HG02884 (cell line): ENCODE results near the gene KIF26B.
"Not testable (repeated sequence)": the region's sequence is repeated elsewhere in the genome, so short reads cannot be mapped to it uniquely, and the experiment has no call there.

Experiments used
- ATAC-seq: cut with Tn5 transposase; IDR thresholded peaks from one replicate; pipeline ENCODE4 v1.9.1; 2021; ENCODE audit warnings: mild to moderate bottlenecking, moderate library complexity; ENCODE audit not compliant: unreplicated experiment

KIF26B gene

DNA sequence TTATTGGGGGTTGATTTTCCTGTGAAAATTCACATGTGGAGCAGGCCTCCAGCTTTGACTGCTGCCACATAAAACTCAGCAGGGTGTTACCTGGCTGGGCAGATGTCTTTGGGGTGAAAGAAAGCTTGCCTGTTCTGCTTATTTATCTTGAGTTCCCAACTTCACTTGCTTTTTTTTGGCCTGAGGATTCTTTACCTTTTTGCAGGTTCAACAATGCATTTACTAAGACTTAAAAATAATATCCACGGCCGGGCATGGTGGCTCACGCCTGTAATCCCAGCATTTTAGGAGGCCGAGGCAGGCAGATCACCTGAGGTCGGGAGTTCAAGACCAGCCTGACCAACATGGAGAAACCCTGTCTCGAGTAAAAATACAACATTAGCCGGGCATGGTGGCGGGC is 509.1 kb downstream of the KIF26B start:
- no peak for ATAC-seq

- no peak for ATAC-seq
Observed at GRCh38 chr1:245666412-245666811, 511.6 kb downstream of the KIF26B start.

DNA sequence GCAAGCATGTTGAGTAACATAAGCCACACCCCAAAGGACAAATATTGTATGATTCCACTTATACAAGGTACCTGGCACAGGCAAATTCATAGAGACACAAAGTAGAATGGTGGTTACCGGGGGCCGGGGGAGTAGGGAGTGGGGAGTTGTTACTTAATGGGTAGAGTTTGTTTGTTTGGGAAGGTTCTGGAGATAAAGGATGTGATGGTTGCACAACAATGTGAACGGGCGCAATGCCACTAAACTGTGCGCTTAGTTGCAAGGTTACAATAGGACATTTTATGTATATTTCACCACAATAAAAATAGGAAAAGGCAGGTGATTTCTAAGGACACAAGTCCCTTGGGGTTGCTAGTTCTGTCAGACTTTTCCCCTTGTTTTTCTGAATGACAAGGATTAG is 516.6 kb downstream of the KIF26B start:
- no peak for ATAC-seq

- no peak for ATAC-seq
Observed at GRCh38 chr1:245671966-245672767, 517.4 kb downstream of the KIF26B start.

DNA sequence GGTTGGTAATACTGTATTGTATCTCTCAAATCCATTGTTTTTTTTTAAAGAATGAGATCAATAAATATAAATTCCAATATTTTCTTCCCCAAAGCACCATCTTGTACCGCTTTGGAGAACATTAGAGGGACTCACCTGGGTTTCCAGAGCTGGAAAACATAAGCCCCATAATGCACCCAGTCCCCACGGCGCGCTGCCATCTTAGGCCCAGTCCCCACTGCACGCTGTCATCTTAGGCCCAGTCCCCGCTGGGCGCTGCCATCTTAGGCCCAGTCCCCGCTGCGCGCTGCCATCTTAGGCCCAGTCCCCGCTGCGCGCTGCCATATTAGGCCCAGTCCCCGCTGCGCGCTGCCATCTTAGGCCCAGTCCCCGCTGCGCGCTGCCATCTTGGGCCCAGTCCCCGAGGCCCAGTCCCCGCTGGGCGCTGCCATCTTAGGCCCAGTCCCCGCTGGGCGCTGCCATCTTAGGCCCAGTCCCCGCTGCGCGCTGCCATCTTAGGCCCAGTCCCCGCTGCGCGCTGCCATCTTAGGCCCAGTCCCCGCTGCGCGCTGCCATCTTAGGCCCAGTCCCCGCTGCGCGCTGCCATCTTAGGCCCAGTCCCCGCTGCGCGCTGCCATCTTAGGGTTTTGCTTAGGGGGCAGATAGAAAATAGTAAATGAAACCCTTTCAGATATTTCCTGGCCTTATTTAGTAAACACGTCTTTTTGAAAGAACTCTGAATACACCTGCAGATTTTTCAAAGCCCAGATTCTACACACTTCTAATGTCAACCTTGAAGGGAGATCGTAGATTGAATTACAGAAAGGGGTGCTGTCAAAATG is 518.3 kb downstream of the KIF26B start:
- not testable (repeated sequence) for ATAC-seq

GRCh38 chr1:245673881-245674414 is 519.2 kb downstream of the KIF26B start:
- peak; percentile 76 for ATAC-seq

GRCh38 chr1:245677461-245678240 is 522.9 kb downstream of the KIF26B start:
- ATAC-seq = no peak

DNA sequence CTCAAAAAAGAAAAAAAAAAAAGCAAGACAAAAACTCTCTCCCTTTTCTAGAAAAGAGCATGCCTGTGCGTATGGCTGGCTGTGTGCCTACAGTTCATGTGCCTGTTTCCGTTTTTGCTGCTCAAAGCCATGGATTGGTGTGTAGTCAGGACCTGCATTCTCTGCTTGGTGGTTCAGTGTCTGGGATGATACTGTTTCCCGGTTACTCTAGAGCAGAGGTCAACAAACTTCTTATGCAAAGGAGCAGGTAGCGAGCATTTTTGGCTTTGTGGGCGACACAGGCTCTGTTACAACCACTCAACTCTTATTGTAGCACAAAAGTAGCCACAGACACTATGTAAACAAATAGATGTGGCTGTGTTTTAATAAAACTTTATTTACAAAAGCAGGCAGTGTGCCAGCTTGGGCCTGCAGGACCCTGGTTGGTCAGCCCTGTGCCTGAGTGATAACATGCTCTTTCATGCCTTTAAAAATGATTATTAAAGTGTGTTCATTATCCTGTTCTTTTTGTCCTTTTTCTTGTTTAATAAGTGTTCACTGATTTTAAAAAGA is 524.2 kb downstream of the KIF26B start:
- ATAC-seq = no peak

DNA sequence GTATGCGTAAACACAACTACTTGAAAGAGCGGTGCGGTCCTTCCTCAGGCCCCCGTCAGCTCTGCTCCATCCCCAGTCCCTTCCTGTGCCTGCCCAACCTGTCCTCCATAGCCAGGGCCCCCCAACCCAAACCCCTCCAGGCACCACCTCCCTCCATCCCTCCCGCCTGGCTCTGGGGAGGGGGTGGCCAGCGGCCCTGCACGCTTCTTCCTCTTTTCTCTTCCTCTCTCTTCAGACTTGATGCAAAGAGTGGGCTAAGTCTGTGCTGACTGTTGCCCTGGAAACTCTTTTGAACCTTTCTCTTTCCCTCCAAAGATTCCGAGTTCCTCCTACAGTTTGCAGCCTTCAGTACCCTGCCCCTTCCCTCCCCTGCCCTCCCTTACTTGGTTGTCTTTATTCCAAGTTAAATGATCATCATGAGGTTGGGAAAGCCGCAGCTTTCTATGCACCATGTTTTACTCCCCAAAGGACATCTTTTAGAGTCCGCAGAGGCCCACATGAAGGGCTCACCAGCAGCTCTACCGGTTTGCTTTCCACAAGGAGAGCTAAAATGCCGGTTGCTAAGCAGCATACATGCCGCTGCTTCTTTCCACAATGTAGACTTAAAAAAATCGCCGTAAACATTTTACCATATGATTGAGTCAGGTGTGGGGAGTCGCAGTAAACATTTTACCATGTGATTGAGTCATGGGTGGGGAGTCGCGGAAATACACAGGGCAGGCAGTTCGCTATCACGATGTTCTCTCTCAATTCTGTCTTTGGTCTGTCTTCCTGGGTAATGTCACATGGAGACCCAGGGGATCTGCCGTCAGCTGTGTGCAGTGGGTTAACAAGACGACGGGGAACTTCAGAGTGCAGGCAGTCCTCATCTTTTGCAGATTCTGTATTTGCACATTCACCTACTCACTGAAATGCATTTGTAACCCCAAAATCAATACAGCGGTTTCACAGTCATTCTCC is 525.3 kb downstream of the KIF26B start:
- no peak for ATAC-seq

DNA sequence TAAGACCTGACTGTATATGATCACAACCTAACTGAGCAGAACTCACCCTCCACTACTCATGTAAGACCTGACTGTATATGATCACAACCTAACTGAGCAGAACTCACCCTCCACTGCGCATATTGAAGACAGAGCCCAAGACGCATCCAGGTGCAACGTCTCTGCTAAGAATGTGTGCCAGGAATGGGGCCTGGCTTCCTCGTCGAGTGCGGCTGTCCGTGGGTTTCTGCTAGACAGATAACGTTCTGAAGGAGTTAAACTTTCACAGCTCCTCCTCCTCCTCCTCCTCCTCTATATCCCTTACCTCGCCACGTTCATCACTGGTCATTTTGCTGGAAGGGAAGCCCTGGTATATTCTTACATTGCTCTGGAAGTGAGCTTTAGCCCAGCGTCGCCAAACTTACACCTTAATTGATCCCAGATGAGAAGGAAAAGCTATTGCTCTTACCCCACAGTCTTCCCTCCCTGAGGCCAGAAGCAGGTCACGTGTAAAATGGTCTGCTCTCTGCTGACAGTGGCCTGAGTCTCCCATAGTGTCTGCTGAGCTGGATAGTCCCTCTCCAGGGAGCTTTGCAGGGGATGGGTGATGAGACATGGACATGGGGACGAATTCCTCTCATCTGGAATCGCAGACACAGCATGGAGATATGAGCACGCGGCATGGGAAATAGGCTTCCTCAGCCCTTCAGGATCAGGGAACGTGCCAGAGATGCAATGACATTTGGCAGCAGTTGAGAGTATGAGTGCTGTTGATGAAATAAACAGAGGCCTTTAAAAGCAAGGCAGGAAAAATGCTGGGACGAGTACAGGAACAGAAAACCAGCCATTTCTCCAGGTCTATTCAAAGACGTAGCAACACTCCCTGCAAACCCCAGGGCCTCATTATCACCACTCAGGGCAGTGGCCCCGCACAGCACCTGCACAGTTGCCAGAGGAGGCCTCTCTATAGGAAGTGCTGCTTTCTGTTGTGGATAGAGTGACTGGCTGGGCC is 528.1 kb downstream of the KIF26B start:
- ATAC-seq = no peak

GRCh38 chr1:245683676-245684075 is 528.9 kb downstream of the KIF26B start:
- no peak for ATAC-seq

DNA sequence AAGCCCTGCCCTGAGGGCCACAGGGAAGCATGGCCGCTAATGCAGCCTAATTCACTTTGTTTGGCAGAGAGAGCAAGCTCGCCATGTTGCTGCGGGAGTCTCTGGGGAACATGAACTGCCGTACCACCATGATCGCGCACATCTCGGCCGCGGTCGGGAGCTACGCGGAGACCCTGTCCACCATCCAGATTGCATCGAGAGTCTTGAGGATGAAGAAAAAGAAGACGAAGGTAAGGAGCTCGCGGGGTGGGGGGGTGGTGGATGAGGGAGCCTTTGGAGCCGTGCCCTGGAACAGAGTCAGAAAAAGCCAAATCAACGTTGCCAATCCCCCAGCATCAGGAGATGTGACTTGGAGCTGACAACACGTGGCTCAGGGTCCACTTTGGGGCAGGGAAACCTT is 529.4 kb downstream of the KIF26B start:
- ATAC-seq = no peak

- no peak for ATAC-seq
Observed at GRCh38 chr1:245684571-245684970, 529.8 kb downstream of the KIF26B start.

DNA sequence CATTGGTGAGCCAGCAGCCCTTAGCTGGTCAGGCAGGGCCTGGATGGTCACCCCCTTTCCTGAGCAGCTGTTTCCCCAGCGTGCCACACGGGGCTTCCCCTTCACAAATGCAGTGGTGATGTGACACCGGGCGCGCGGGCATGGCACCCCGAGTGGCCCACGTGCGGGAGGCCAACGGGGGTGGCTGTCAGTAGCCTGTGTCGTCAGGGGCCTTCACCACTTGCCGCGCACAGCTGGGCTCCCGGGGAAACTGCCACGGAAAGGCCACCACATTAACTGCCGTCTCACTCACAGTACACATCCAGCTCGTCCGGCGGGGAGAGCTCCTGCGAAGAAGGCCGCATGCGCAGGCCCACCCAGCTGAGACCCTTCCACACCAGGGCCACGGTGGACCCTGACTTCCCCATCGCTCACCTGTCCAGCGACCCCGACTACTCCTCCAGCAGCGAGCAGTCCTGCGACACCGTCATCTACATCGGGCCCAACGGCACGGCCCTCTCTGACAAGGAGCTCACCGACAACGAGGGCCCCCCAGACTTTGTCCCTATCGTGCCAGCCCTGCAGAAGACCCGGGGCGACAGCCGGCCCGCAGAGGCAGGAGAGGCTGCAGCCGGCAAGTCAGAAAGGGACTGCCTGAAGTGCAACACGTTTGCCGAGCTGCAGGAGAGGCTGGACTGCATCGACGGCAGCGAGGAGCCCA is 530.5 kb downstream of the KIF26B start:
- ATAC-seq = no peak

GRCh38 chr1:245686006-245686405 is 531.2 kb downstream of the KIF26B start:
- no peak for ATAC-seq

GRCh38 chr1:245686446-245687030 is 531.8 kb downstream of the KIF26B start:
- ATAC-seq = no peak

DNA sequence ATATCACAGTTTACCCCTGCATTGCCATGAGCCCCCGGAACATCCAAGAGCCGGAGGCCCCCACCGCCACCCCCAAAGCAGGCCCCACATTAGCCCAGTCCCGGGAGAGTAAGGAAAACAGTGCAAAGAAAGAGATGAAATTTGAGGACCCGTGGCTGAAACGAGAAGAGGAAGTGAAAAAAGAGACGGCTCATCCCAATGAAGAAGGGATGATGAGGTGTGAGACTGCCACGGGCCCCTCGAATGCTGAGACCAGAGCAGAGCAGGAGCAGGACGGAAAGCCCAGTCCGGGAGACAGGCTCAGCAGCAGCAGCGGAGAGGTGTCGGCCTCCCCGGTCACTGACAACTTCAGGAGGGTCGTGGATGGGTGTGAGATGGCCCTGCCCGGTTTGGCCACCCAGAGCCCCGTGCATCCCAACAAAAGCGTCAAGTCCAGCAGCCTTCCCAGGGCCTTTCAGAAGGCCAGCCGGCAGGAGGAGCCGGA is 532.4 kb downstream of the KIF26B start:
- no peak for ATAC-seq
